ENCODE results near the gene SLITRK3. TPM values are rescaled to one million over a fixed set of nuclear protein-coding genes. Genes with fewer than 3 reads are reported as not detected.
A peak's percentile ranks its signal among the peaks of the same experiment; 100 is the strongest.

SLITRK3 gene
- total and polyA plus RNA-seq, 7 donors = 0.03 to 0.11 (median 0.08) TPM; not detected in 4

DNA sequence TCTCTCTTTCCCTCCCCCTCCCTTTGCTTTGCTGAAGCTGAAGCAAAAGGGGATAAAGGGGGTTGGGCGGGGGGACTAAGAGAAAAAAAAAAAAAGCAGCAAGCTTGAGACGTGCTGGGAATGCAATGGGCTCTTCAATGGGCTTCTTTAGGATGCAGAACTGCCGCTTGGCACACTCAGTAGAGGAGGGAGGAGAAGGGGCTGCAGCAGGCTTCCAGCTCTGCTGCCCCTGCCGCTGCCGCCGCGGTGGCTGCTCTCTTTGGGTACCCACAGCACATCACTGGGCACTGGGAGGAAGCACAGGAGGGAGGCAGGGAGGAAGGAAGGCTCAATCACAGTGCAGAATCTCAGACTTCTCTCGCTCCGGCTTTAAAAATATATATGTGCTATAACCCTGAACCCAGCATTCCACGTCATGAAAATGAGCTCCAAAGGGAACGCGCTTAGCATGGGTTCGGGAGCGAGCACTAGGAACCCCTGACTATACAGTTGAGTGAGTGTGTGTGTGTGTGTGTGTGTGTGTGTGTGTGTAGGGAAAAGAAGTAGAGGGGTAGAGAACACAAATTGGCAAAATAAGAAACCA lies 3.5 kb downstream of the SLITRK3 start:
- Histone ChIP-seq H3K27ac (no peak overlapping the region), H3K36me3 (ENCODE audit: insufficient read depth in 1 of 2, low read depth in 1 of 2) (no peaks in the 10 kb centered on the region), H3K9me3 (no peaks in the 10 kb centered on the region), H3K27me3 (ENCODE audit: insufficient read depth in 3 of 3, low read length in 2 of 3) (peaks cover 0 to 45% (median 23%) of the 10 kb centered on the region in 3 donors), H3K4me3 (no peak overlapping the region), H3K4me1 (peaks cover 13% of the 10 kb centered on the region)
- ATAC-seq = no peak
- intact Hi-C loops (cut with DNase I) = no loop called here
- TF ChIP-seq, protein P1, sequence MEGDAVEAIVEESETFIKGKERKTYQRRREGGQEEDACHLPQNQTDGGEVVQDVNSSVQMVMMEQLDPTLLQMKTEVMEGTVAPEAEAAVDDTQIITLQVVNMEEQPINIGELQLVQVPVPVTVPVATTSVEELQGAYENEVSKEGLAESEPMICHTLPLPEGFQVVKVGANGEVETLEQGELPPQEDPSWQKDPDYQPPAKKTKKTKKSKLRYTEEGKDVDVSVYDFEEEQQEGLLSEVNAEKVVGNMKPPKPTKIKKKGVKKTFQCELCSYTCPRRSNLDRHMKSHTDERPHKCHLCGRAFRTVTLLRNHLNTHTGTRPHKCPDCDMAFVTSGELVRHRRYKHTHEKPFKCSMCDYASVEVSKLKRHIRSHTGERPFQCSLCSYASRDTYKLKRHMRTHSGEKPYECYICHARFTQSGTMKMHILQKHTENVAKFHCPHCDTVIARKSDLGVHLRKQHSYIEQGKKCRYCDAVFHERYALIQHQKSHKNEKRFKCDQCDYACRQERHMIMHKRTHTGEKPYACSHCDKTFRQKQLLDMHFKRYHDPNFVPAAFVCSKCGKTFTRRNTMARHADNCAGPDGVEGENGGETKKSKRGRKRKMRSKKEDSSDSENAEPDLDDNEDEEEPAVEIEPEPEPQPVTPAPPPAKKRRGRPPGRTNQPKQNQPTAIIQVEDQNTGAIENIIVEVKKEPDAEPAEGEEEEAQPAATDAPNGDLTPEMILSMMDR (IDR thresholded peaks at IDR 0.05) = no peak
- DNase-seq = no peak
- WGBS, 3 donors = 5 to 8% (median 7%) methylated on average over 14 of the region's 14 CpGs

DNA sequence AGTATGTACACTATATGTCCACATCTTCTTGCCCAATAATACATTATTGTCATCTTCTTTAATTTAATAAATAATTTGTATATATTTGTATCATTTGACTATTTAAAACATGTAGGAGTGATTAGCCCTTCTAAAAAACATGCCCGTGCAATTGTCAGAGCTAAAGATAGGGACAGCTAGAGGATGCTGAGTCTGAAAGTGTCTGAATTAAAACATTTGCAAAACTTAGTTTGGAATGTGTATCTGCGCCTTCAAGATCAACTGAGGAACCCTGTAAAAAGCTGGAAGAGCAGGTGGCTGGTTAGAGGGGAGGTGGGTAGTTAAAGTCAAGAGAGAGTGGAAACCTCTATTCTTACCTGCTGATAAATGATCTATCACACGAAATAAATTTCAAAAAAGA lies 4.7 kb downstream of the SLITRK3 start:
- TF ChIP-seq, protein P1 (IDR thresholded peaks at IDR 0.05) = no peak
- DNase-seq (no peak), ATAC-seq (no peak)
- Histone ChIP-seq H3K27me3 (ENCODE audit: insufficient read depth in 3 of 3, low read length in 2 of 3) (peaks cover 0 to 34% (median 19%) of the 10 kb centered on the region in 3 donors), H3K4me1 (peaks cover 5% of the 10 kb centered on the region), H3K36me3 (ENCODE audit: insufficient read depth in 1 of 2, low read depth in 1 of 2) (no peaks in the 10 kb centered on the region), H3K4me3 (no peak overlapping the region), H3K27ac (no peak overlapping the region), H3K9me3 (no peaks in the 10 kb centered on the region)
- intact Hi-C loops (cut with DNase I) = no loop called here
- 45 to 52% (median 49%) methylated on average over 3 of the region's 3 CpGs for WGBS, 3 donors

DNA sequence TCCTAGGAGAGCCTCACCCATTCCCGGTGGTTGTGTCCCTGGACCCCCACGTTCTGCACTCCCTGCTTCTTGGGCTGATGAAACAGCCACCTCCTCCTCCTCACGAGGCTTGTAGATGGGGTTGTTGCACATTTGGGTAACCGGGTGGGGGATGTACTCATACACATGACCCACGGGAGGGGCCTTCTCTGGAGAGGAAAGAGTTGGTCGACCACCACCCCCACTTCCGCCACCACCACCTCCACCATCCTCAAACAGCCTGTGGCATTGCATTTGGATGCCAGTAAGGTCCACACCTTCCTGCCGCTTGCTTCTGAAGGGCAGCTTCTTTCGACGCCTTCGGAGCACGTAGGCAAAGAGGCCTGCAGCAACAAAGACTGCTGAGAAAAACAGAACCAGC lies 7.7 kb downstream of the SLITRK3 start:
- TF ChIP-seq, protein P1 (IDR thresholded peaks at IDR 0.05) = no peak
- intact Hi-C loops (cut with DNase I) = no loop called here
- no peaks in the 10 kb centered on the region for H3K9me3 ChIP-seq
- no peaks in the 10 kb centered on the region for H3K4me1 ChIP-seq
- no peak overlapping the region for H3K4me3 ChIP-seq
- WGBS, 3 donors = 86 to 90% (median 88%) methylated on average over 12 of the region's 12 CpGs
- DNase-seq (no peak), ATAC-seq (no peak)
- H3K27me3 ChIP-seq (ENCODE audit: insufficient read depth in 3 of 3, low read length in 2 of 3) = peaks cover 0 to 5% (median 3%) of the 10 kb centered on the region in 3 donors
- H3K36me3 ChIP-seq (ENCODE audit: insufficient read depth in 1 of 2, low read depth in 1 of 2) = no peaks in the 10 kb centered on the region
- no peak overlapping the region for H3K27ac ChIP-seq

DNA sequence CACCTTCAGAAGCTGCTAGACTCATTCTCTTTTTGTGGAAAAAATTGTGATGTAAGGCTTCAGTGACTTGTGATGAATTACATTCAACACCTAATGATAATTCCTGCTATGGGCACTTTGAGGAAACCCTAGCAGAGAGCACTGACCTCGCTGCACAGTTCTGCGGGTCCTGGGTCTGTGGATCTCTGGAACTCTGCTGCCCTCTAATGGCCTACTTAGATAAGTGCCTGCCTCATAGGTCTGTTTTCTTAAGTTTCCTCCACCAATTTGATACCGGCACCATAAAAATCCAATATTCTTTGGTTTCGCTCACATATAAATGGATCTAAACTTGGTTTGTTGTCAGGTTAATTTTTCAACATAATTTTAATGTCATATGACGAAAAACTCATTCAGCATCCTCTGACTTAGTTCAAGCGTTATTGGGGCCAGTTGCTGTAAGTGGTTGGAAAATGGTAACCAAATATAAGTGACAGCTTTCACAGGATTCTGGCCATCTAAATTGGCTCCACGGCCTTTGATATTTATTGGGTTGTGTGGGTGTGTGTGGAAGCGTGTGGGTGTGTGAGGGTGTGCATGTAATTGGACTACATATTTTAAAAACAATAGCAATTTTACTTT lies 10.4 kb downstream of the SLITRK3 start:
- TF ChIP-seq, protein P1 (IDR thresholded peaks at IDR 0.05) = peak; percentile 83
- H3K9me3 ChIP-seq = no peaks in the 10 kb centered on the region
- no peaks in the 10 kb centered on the region for H3K4me1 ChIP-seq
- intact Hi-C loops (cut with DNase I) = no loop called here
- DNase-seq (peak in 1 of 2 donors; percentile 12), ATAC-seq (peak; percentile 64 to 81 (median 75))
- WGBS, 3 donors = 18 to 21% (median 20%) methylated on average over 8 of the region's 8 CpGs
- H3K36me3 ChIP-seq (ENCODE audit: insufficient read depth in 1 of 2, low read depth in 1 of 2) = no peaks in the 10 kb centered on the region
- no peak overlapping the region for H3K27ac ChIP-seq
- H3K27me3 ChIP-seq (ENCODE audit: insufficient read depth in 3 of 3, low read length in 2 of 3) = no peaks in the 10 kb centered on the region
- H3K4me3 ChIP-seq = no peak overlapping the region

Measured in psoas muscle (tissue), 8 donors.